Gastroesophageal sphincter (tissue), 4 donors: ENCODE data around the gene SND1. TPM values are rescaled to one million over a fixed set of nuclear protein-coding genes. Genes with fewer than 3 reads are reported as not detected.

ENCODE experiments used
- ATAC-seq: fragments of 150-250 bp; one replicate; pipeline ENCODE4 v1.9.1; 2016; ENCODE audit warnings: mild to moderate bottlenecking, moderate library complexity
- H3K27ac ChIP-seq, 4 donors: fragments of 200-600 bp; sonication (generic) in 3 of 4; 1 replicate in 3 of 4; 2 replicates in 1 of 4; pipeline ENCODE4 v1.5.1; 2016 to 2019
- H3K27me3 ChIP-seq: fragments of 200-600 bp; sonication (generic); one replicate; pipeline ENCODE4 v1.5.1; 2019
- H3K36me3 ChIP-seq, 2 donors: fragments of 200-600 bp; sonication (generic); one replicate each; pipeline ENCODE4 v1.5.1; 2019; ENCODE audit warnings: control low read depth in 1 of 2
- H3K4me1 ChIP-seq, 3 donors: fragments of 200-600 bp; sonication (generic); 1 replicate in 2 of 3; 2 replicates in 1 of 3; pipeline ENCODE4 v1.5.1; 2016 to 2019; ENCODE audit warnings: control low read depth in 2 of 3
- H3K4me3 ChIP-seq, 2 donors: fragments of 200-600 bp; sonication (generic); one replicate each; pipeline ENCODE4 v1.5.1; 2019; ENCODE audit warnings: mild to moderate bottlenecking in 1 of 2, moderate library complexity in 1 of 2
- H3K9me3 ChIP-seq, 3 donors: fragments of 200-600 bp; sonication (generic); one replicate each; pipeline ENCODE4 v1.5.1; 2017 to 2019; ENCODE audit warnings: control low read depth in 2 of 3
- CTCF ChIP-seq, 4 experiments: fragments of 200-600 bp in 2 of 4; fragments of 450-650 bp in 2 of 4; sonication (generic) in 1 of 4; IDR thresholded peaks; one replicate each; pipeline ENCODE4 v1.5.1; 2017 to 2019; ENCODE audit warnings: antibody characterized with exemption in 4 of 4, mild to moderate bottlenecking in 2 of 4, moderate library complexity in 2 of 4
- EP300 ChIP-seq: sonication (generic); formaldehyde crosslinking; IDR thresholded peaks from one replicate; pipeline ENCODE4 v1.6.1; 2017; ENCODE audit warnings: antibody characterized with exemption, mild to moderate bottlenecking
- POLR2A ChIP-seq, 2 donors: fragments of 450-650 bp; IDR thresholded peaks; one replicate each; pipeline ENCODE4 v1.6.1; 2017; ENCODE audit warnings: antibody characterized with exemption in 2 of 2, mild to moderate bottlenecking in 2 of 2, moderate library complexity in 1 of 2
- POLR2AphosphoS5 ChIP-seq: sonication (generic); formaldehyde crosslinking; IDR thresholded peaks from one replicate; pipeline ENCODE4 v1.6.1; 2017; ENCODE audit warnings: antibody characterized with exemption
- WGBS, 2 donors: methylation state at CpG; one replicate each; pipeline ENCODE4 v1.1.5; 2018; ENCODE audit warnings: low coverage in 1 of 2; 5-methylcytosine and 5-hydroxymethylcytosine counted together
- total RNA-seq, 4 donors: library from RNA; depleted of rRNA; stranded (reverse); fragments of >200 nt; gene quantifications; one replicate each; pipeline ENCODE4 v1.1.0, GENCODE V29; 2016

Gene SND1
- total RNA-seq, 4 donors from 2014 or later = 97.1 to 119 (median 103) TPM

GRCh38 chr7:127758845-127759244 is 106.9 kb downstream of the SND1 start:
- no peak overlapping the region for H3K27ac ChIP-seq
- WGBS, 2 donors = 95 to 98% methylated on average over 6 of the region's 6 CpGs
- H3K4me1 ChIP-seq = no peaks in the 10 kb centered on the region
- no peak overlapping the region for H3K4me3 ChIP-seq
- no peak for ATAC-seq
- no peaks in the 10 kb centered on the region for H3K27me3 ChIP-seq
- TF ChIP-seq CTCF (IDR thresholded peaks at IDR 0.05) = no peak
- TF ChIP-seq POLR2A (IDR thresholded peaks at IDR 0.05) = no peak
- TF ChIP-seq EP300 = no peak
- no peak for TF ChIP-seq POLR2AphosphoS5
- H3K9me3 ChIP-seq = no peaks in the 10 kb centered on the region
- no peaks in the 10 kb centered on the region for H3K36me3 ChIP-seq

- no peak for TF ChIP-seq POLR2AphosphoS5
- TF ChIP-seq CTCF (IDR thresholded peaks at IDR 0.05) = no peak
- TF ChIP-seq EP300 = no peak
- no peak for TF ChIP-seq POLR2A (IDR thresholded peaks at IDR 0.05)
- ATAC-seq = no peak
- Histone ChIP-seq H3K36me3 (no peaks in the 10 kb centered on the region), H3K4me3 (no peak overlapping the region), H3K27ac (no peak overlapping the region), H3K4me1 (no peaks in the 10 kb centered on the region), H3K27me3 (no peaks in the 10 kb centered on the region), H3K9me3 (no peaks in the 10 kb centered on the region)
- 83 to 90% methylated on average over 4 to 5 of the region's 5 CpGs for WGBS, 2 donors
Observed at GRCh38 chr7:127759945-127760421, 108.0 kb downstream of the SND1 start.

GRCh38 chr7:127760436-127761031 is 108.5 kb downstream of the SND1 start:
- ATAC-seq = no peak

GRCh38 chr7:127761196-127761595 is 109.2 kb downstream of the SND1 start:
- TF ChIP-seq POLR2A (IDR thresholded peaks at IDR 0.05) (no peak), POLR2AphosphoS5 (no peak), EP300 (no peak), CTCF (IDR thresholded peaks at IDR 0.05) (no peak)
- Histone ChIP-seq H3K4me3 (no peak overlapping the region), H3K4me1 (no peaks in the 10 kb centered on the region), H3K27me3 (no peaks in the 10 kb centered on the region), H3K9me3 (no peaks in the 10 kb centered on the region), H3K27ac (no peak overlapping the region), H3K36me3 (no peaks in the 10 kb centered on the region)
- 91 to 97% methylated on average over 2 of the region's 2 CpGs for WGBS, 2 donors
- ATAC-seq = no peak

More at GRCh38 chr7:127760436-127761031, 108.5 kb downstream of the SND1 start:
- 91 to 96% methylated on average over 4 of the region's 4 CpGs for WGBS, 2 donors
- Histone ChIP-seq H3K4me1 (no peaks in the 10 kb centered on the region), H3K9me3 (no peaks in the 10 kb centered on the region), H3K27ac (no peak overlapping the region), H3K4me3 (no peak overlapping the region), H3K36me3 (no peaks in the 10 kb centered on the region), H3K27me3 (no peaks in the 10 kb centered on the region)
- TF ChIP-seq POLR2A (IDR thresholded peaks at IDR 0.05) (no peak), EP300 (no peak), POLR2AphosphoS5 (no peak), CTCF (IDR thresholded peaks at IDR 0.05) (no peak)

- Histone ChIP-seq H3K36me3 (no peaks in the 10 kb centered on the region), H3K27ac (no peak overlapping the region), H3K9me3 (no peaks in the 10 kb centered on the region), H3K27me3 (no peaks in the 10 kb centered on the region), H3K4me1 (peaks cover 0 to 7% (median 0%) of the 10 kb centered on the region in 3 donors), H3K4me3 (no peak overlapping the region)
- ATAC-seq = no peak
- TF ChIP-seq EP300 = no peak
- no peak for TF ChIP-seq POLR2AphosphoS5
- no peak for TF ChIP-seq CTCF (IDR thresholded peaks at IDR 0.05)
- TF ChIP-seq POLR2A (IDR thresholded peaks at IDR 0.05) = no peak
- 83 to 96% methylated on average over 4 to 6 of the region's 6 CpGs for WGBS, 2 donors
Observed at GRCh38 chr7:127764681-127765080, 112.7 kb downstream of the SND1 start.
